GM23248 (cell line): Measurements from ENCODE around the gene FBLN5.

ENCODE experiments used
- EZH2 ChIP-seq: fragments of 200-600 bp; sonication (generic); IDR thresholded peaks from 2 replicates; pipeline ENCODE4 v1.6.1; 2018; ENCODE audit warnings: antibody characterized with exemption, mild to moderate bottlenecking; ENCODE audit not compliant: insufficient read depth, poor library complexity, severe bottlenecking
- EZH2phosphoT487 ChIP-seq: fragments of 200-600 bp; sonication (generic); IDR thresholded peaks from 2 replicates; pipeline ENCODE4 v1.6.1; 2018; ENCODE audit warnings: antibody characterized with exemption, moderate library complexity, mild to moderate bottlenecking, low read depth; ENCODE audit not compliant: insufficient read depth

DNA sequence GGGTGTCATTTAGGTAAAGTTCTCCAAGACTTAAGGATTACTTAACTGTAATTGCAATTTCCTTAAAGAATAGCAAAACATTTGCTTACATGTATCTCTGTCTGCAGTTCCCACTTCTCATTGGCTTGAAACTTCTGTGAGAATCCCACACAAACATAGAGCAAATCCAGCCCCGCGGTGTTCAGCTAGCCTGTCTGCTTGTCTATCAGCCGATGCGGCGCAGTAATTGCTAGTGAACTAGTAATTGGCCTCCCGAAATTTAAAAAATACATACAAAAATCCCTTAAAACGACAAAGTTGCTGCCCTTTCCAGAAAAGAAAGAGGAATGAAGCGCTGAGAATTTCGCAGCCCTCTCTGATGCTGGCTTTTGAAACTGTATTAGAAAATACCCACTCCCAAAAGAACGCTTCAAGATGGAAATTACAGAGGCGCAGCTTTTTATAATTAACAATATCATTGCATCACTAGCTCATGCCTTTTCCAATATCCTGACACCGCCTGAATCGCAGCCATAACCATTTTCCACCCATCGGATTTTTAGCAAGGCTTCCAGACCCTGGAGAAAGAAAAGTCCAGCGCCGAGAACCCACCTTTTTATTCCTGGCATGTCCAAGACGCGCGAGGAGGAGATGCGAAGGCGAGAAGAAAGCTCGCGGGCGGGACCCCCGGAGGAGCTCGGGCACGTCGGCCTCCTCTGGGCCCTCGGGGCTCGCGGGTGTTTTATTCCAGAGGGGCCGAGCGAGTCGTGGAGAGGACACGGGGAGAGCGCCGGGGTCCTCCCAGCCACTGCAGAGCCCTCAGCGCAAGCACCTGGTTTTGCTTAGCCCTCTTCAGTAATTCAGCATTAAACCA is 646 bp downstream of the FBLN5 start:
- no peak for TF ChIP-seq EZH2
- no peak for TF ChIP-seq EZH2phosphoT487
